Stimulated activated CD4-positive, alpha-beta T cell treated with anti-CD3 and anti-CD28 coated beads, TNF-alpha, amount 100 ng/mL, for 48 hours (primary cell): Measurements from ENCODE around the gene CNIH3.
"Not testable (repeated sequence)": the region's sequence is repeated elsewhere in the genome, so short reads cannot be mapped to it uniquely, and the experiment has no call there.

Experiments used
- DNase-seq, 3 donors: peaks; one replicate each; pipeline ENCODE4 v3.0.0-alpha.2; 2020; ENCODE audit warnings: low read depth in 3 of 3

Gene CNIH3

DNA sequence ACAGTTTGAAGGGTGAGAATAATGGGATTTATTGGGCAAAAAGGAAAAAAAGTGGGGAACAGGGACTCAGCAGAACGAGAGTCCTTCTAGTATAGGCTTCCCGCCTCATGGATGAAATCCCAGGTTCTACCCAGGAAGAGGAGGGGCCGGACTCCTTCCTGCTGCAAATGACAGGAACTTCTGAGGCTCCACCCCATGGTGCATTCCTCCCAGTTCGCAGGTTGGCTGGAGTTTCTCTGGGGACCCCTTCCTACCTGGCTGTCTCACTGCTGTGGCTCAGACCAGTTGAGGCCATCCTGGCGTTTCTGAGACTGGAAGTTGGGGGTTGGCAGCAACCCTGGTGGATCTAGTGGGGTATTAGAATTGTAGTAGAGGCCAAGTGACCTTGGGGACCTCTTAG lies 27.5 kb downstream of the CNIH3 start:
- DNase-seq: no peak

DNA sequence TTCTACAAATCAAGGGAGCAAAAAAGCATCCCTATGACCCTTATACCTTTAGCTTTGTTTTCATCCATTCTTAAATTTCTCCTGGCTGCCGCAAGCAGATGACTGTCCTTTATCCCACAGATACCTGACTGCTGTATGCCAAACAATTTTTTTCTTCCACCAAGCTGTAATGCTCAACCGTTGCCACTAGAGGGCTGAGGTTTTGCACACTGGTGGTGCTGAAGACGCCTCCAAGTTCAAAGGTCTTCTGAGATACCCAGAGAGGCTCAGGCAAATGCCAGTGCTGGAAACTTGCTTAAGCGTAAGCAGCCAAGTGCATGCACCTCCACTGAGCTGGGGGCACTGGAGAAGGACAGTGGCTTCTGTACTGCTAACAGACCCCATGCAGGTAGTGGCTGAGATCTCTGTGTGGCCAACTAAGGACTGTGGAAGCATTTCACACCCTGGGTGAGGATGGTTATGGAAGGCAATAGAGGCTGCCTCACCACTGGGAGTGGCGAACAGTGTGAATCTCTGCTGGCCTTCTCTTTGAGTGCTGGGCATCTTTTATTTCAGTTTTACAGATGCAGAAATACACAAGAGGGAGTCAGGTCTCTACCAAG lies 28.5 kb downstream of the CNIH3 start:
- peak; percentile 21 to 49 (median 27) for DNase-seq

DNA sequence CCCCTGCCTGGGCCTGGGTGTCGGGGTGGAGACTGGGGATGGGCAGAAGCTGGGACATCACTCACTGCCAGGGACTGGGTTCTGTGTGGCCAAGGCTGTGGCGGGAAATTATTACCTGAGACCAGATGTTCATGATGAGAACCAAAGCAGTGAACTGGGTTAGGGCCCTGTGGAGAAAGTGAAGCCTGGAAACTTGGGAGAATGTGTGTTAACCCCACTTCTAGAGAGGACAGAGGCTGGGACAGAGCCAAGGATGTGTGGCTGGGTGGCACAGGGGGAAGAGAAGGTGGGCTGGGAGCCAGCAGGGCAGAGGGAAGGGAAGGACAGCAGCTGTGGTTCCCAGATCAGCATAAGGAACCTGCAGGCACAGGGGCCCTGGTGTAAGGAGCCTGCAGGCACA lies 31.3 kb downstream of the CNIH3 start:
- no peak for DNase-seq

DNA sequence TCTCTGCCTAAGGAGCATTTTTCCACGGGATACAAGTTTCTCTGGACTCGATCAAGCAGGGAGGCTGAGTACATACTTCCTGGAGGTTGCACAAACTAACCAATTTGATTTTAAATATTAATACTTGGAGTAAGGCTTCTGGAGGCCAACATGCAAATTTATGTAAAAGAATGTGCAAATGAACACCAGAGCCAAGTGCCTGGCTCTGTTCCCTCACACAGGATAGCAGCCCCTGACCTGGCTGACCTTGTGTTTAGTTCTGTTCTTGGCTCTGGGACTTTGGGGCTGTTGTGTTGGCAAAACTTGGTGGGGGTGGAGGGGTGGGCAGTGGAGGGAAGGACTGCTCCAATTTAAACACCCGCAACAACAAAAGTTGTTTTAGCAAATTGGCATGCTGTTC lies 34.2 kb downstream of the CNIH3 start:
- DNase-seq: no peak

DNA sequence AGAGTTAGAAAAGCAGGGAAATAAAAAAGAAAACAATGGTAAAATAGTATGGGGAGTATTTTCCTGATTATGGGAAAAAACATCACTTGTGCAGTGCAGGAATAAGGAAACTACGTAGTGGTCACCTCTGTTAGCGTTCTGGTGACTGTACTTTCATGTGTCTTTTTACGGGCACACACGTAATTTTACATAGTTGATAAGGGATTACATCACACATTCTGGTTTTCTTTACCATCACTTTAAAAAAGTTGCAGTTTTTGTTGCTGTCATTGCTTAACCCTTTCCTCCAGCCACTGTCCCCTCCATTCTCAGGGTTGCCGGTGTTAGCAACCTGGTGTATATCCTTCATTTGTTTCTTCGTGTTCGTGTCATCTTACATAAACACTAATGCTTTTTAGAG lies 35.1 kb downstream of the CNIH3 start:
- DNase-seq: no peak

DNA sequence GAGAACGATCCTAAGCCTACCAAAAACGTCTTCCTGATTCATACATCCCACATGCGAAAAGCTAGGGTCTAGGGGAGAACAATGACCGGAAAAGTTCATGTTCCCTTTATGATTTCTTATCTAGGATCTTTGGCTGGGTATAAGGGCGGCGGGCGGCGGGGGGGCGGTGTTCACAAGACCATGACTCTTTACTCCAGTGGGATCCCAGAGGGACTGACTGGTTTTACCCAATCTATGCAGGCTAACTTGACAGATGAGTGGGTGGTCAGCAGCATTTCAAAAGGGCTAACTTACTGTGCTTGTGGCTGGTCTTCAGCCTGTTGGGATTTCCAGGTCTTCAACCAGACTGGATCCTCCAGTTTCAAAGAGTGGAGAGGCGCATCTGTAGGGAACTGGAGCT lies 40.3 kb downstream of the CNIH3 start:
- DNase-seq: no peak

DNA sequence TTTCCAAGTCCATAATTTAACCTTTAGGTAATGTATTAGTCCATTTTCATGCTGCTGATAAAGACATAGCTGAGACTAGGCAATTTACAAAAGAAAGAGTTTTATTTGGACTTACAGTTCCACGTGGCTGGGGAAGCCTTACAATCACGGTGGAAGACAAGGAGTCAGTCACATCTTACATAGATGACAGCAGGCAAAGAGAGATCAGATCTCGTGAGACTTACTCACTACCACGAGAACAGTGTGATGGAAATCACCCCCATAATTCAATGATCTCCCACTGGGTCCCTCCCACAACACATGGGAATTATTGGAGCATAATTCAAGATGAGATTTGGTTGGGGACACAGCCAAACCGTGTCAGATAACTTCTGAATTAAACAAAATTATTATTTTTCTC lies 44.0 kb downstream of the CNIH3 start:
- DNase-seq: no peak

DNA sequence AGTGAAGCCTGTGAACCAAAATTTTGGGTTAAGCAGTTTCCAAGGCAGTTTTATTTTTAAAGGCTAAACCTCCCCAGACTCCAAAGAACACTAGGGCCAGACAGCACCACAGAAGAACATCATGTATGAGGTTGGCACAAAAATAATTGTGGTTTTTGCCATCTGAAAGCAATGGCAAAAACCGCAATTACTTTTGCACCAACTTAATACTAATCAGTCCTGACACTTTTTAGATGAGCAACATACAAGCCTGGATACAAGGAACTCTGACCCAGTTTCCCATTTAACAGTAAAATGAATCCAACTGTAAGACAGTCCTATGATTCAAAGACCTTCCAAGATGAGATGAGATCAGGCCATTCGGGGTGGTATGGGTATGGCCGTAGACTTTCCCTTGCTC lies 46.8 kb downstream of the CNIH3 start:
- no peak for DNase-seq

DNA sequence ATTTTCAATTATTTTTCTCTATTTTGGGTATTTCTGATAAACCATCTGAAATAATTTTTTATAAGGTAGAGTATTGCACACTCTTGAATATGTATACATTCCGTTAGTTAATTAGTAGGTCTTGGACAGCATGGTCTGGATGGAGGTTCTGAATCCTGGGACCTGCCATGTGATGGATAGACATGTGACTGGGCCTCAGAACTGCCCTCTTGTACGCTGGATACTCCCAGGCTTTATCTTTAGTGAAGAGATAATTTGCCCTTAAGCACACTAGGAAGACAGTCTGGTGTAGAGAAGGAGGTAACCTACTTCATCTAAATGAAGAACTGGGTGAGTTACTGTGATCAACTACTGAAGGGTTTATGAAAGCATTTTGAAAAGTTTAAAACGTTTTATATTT lies 48.9 kb downstream of the CNIH3 start:
- no peak for DNase-seq

DNA sequence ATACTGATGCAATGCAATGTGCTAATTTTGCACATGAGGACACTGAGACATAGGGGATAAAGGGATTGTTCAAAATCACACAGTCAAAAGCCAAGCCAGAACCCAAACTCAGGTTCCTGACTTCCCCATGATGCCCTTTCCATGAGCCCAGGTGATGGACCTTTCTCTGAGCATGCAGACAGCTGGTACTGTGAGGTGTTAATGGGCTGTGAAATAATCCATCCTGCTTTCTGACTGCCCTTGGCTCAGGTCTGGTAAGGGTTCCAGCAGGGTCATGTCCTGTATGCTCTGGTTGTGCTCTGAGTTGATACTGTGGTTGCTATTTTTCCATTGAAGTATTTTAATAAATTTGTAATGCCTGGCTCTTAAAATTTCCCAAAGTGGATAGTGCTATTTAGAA lies 50.0 kb downstream of the CNIH3 start:
- DNase-seq: no peak

DNA sequence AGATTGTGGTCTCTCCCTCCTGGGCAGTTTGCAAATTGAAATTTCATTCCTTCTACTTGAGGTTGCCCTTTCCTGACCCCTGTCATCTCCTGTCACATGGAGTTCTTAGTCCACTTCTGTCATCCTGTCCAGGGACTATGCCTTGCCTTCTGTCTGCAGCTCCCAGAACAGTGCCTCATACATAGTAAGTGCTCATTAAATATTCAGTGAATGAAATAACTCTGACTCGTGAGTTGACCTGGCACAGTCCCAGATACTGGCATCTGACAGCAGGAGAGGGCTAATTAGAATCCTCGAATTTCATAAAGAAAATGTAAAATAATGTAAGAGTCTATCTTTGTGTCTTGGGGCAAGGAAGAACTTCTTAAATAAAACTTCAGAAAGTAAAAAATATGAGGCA lies 50.8 kb downstream of the CNIH3 start:
- DNase-seq: no peak

DNA sequence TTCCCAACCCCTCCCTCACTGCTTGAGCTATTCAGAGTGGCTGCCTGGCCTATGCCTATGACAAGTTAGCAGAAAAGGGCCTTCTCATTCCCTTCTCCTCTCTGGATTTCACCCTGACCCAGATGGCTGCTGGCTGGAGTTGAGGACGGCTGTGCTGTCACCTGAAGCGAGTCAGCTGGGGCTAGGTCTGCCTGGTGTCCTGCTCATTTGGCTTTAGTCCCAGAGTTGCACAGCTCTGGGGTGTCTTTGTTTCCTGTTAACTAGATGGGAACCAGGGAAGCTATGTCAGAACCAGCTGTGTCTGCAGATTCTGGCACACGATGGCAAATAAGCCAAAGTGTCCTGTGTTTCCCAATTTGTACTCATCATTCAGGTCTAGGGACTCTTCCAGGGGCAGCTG lies 52.9 kb downstream of the CNIH3 start:
- no peak for DNase-seq

DNA sequence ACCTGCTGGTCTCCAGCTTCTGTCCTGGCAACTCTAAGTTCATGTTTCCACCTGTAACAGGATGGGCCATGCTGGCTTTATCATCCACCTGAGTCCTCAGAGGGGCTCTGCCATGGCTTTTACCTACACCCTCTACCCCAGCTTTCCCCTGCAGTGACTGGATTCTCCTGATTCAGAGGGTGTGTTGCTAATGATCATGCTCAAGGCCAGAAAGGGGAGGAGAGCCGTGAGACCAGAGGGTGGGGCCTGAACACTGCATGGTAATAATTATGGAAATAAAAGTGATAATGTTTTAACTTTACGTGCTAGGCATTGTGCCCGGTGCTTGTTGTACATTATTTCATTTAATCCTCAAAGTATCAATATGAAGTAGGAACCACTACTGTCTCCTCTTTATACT lies 53.3 kb downstream of the CNIH3 start:
- DNase-seq: no peak

DNA sequence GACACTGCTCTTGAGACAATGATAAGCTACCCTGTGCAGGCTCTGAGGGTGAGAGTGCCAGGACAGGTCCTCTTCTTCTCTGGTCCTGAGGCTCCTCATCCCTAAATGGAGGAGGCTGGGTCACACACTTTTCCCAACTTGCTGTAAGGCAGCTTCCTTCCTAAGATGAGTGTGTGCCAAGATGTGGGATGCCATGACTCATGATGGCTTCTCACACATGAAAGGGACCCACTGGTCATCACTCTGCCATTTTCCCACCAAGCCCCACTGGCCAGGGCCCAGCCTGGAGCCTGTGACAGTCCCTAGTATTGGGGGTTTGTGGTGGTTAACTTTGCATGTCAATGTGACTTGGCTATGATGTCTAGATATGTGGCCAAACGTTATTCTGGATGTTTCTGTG lies 54.4 kb downstream of the CNIH3 start:
- DNase-seq: no peak

DNA sequence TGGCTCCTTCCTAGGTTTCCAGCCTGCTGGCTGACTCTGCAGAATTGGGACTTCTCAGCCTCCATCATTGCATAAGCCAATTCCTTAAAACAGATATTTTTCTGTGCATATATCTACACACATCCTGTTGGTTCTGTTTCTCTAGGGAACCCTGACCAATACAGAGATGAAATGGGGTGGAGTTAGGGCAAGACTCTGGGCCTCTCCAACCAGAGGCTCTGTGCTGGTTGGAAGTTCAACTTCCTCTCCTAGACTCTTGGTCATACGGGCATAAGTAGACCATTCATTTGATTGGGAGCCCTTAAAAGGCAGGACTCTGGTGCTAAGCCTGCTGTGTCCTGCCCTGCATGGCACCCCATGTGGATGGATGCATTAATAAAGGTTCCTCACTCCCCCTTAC lies 55.0 kb downstream of the CNIH3 start:
- DNase-seq: no peak

DNA sequence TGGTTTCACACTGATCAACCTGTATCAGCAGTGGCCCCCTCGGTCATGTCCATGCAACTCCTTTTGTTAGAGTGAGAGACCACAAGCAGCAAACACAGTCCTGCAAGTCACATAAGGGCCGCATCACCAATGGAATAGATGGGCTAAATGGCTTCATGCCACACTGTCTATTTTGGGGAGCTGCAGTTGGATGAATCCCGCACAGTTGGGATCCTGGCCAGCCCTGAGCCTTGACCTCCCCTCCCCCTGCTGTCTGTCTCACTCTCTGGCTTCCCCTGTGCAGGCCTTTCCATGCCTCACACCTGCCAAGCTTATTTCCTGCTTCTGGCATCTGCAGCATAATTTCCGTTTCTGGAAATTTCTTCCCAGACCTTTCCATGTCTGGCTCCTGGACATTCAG lies 57.0 kb downstream of the CNIH3 start:
- DNase-seq: no peak

DNA sequence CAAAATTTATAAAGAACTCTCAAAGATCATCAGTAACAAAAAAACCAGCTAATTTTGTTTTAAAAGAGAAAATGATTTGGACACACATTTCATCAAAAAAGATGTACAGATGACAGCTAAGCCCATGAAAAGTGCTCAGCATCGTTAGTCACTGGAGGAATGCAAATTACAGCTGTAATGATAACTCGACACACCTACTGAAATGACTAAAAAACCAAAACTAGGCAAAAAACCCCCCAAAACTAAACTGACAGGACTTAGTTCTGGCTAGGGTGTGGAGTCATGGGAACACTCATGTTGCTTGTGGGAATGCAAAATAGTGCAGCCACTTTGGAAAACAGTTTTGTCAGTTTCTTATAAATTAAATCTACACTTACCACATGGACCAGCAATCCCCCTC lies 59.5 kb downstream of the CNIH3 start:
- no peak for DNase-seq

DNA sequence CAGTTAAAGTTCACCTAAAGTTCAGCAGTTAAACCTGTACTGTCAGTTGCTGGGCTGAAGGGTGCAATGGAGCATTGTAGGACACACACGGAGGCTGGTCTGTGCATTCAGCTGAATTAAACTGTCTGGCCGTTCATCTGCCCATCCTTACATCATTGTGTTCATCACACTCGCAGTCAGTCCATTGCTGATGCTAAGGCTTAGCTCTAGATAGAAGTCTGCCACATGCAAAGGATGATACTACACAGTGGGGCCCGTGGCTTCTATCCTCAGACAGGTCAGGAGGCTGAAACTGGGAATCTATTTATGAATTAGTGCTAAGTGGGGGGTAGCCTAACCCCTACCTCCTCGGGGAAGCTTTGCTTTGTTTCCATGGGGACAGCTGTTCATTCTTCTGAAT lies 60.4 kb downstream of the CNIH3 start:
- no peak for DNase-seq

DNA sequence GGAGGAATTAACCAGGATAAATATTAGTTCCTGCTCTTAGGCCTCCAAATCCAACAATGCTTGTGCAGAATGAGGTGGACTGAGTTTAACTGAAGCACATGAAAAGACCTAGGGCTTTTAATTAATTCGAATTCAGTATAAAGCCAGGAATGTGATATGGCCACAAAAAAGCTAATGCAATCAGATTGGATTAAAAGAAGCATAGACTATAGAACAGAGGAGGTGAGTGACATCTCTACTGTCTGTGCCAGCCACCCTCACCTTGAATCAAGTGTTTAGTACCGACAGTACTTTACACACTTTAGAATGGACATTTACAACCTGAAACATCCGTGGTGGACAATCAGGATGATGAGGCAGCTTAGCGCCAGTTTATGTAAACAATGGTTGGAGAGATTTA lies 62.1 kb downstream of the CNIH3 start:
- DNase-seq: no peak

DNA sequence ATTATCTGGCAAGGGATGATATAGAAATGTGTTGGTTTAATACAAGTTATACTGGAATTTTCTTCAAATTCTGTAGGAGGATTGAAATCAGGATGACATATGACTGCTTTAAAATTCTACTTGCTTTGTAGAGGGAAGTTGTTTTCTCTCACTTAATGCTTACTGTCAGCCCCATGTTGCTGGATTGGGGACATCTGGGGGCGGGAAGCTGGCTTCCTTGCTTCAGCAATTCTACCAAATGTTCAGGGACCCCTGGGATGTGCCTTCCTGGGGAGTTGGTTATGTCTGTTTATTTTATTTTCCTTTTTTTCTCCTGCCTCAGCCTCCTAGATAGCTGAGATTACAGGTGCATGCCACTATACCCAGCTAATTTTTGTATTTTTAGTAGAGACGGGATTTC lies 63.5 kb downstream of the CNIH3 start:
- DNase-seq: no peak

DNA sequence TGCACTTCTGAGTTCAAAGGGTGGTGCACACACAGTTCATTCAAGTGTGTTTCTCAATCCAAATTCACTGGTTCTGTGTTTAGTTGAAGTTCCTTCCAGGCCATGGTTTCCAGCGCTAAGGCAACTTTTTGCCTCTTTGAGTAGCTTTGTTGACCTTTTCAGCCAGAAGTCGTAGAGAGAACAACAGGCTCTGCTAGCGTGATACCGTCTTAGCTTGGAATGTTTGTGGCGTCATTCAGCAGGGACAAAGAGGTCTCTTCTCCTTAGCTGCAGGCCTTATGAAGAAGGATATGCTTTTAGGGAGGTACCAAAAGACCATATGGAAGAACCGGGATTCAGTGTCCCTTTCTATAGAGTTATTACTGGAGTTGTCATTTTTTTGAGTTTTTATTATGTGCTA lies 65.7 kb downstream of the CNIH3 start:
- no peak for DNase-seq

DNA sequence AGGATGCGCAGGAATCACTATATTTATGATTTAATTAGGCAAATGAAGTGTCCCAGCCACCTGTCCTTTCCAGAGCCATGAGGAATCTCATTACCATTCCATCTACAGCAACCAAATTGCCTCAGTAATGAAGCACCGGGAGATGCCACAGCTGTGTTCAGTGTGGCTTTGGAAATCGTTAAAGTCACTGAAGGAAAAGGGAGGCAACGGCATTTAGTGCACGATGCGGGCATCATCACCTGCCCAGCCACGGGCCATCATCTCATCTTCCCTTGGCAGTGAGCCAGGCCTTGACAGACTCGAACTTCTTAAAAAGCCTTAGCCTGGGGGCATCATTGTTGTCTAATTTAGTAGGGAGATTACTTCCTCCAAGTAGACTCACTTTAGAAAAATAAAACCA lies 67.8 kb downstream of the CNIH3 start:
- DNase-seq: no peak

DNA sequence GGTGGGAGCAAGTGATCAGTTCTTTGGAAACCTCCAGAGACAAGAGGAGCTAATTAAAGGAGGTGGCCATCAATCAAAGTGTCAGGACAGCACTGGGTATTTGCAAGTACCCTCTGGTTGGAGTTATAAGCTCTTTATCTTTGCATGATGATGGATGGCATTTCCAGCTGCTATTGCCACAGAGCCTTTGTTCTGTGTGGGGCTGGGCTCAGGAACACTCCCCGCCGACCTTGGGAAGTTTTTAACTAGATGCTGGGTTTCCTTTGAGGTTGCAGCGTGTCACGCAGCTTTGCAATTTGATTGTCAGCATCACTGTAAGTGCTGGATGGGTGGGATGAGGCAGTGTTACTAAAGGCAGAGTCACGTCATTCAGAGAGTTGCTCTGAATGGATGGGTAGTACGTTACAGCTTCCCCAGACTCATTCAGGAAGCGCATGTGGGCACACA lies 68.9 kb downstream of the CNIH3 start:
- no peak for DNase-seq

DNA sequence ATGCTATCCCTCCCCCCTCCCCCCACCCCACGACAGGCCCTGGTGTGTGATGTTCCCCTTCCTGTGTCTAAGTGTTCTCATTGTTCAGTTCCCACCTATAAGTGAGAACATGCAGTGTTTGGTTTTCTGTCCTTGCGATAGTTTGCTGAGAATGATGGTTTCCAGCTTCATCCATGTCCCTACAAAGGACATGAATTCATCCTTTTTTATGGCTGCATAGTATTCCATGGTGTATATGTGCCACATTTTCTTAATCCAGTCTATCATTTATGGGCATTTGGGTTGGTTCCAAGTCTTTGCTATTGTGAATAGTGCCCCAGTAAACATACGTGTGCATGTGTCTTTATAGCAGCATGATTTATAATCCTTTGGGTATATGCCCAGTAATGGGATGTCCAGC lies 70.0 kb downstream of the CNIH3 start:
- not testable (repeated sequence) for DNase-seq

DNA sequence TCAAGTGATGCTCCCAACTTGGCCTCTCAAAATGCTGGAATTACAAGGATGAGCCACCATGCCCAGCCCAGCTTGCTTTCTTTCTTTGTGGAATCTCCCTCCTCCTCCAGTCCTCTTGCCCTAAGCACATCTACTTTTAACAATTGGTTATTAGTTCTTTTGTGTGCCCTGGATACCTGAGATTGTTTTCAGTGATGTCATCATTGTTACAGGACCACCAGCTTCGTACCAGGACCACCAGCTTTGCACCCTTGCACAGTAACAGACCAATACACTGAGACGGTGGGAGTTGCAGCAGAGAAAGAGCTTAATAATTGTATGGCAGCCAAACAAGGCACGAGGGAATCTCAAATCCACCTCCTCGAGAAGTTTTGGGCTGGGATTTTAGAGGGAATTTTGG lies 71.3 kb downstream of the CNIH3 start:
- no peak for DNase-seq
